NOMO-1 treated with dmso at 0.1 percent for 144 hours (cell line): ENCODE data around the gene FYB1.
A peak's percentile ranks its signal among the peaks of the same experiment; 100 is the strongest.

Source experiments
- DNase-seq: peaks from one replicate; lab custom pipeline; 2025; ENCODE audit not compliant: unreplicated experiment; lab: John Stamatoyannopoulos, UW

Gene FYB1

GRCh38 chr5:39099831-39100230, 119.5 kb downstream of the FYB1 start:
- DNase-seq: no peak

- DNase-seq: no peak
These were observed 126.0 kb downstream of the FYB1 start for GRCh38 chr5:39093352-39093751.

- DNase-seq: no peak
These were observed 126.6 kb downstream of the FYB1 start for GRCh38 chr5:39092581-39093351.

GRCh38 chr5:39091940-39092580, 127.3 kb downstream of the FYB1 start:
- DNase-seq: no peak

GRCh38 chr5:39083968-39084367, 135.4 kb downstream of the FYB1 start:
- DNase-seq: no peak

DNA sequence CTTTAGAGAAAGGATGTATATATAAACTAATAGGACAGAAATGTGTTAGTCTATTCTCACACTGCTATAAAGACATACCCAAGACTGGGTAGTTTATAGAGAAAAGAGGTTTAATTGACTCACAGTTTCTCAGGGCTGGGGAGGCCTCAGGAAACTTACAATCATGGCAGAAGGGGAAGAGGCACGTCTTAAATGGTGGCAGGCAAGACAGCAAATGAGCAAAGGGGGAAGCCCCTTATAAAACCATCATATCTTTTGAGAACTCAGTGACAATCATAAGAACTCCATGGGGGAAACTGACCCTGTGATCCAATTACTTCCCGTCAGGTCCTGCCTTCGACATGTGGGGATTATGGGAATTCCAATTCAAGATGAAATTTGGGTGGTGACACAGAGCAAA, 136.4 kb downstream of the FYB1 start:
- no peak for DNase-seq

DNA sequence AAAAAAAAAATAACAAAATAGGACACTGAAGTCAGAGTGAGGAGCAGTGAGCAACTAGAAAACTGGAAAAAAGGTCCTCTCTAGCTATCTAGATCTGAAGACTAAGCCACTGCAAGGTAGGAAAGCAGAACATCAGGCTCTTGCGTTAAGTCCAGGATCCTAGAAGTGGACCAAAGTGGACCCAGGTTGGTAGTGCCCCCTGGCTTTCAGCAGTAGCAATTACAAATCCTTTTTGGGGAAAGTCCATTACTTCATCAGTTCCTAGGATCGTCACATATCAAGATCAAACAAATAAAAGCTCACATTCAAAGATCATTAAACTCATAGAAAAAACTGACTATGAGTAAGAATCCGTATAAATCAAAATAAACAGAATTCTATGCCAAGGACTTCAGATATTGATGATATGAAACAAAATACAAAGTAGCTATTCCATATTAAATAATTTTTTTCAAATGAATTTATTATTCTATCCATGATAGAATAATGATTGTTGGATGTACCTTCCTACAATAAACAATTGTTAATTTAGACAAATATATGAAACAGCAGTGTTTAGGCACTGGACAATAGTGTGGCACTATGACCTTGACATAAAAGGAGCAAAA, 138.7 kb downstream of the FYB1 start:
- peak; percentile 63 for DNase-seq

DNA sequence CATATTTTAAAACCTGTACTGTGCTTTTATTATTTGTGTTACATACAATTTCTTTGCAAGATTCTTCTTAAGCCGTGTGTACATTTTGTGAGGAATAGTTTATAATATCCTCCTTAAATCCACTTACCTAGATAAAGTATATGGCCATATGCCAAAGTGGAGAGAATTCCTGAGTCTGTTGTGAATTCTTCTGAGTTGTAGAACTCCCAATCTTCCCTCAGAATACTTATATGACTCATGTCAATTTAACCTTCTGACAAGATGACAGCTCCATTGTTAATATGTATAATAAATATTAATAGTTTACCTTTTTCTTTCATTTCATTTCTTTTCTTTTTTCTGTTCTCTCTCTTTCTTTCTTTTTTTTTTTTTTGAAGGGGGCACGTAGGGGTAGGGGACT, 139.2 kb downstream of the FYB1 start:
- no peak for DNase-seq

- no peak for DNase-seq
These were observed 140.2 kb downstream of the FYB1 start for GRCh38 chr5:39079147-39079546.

DNA sequence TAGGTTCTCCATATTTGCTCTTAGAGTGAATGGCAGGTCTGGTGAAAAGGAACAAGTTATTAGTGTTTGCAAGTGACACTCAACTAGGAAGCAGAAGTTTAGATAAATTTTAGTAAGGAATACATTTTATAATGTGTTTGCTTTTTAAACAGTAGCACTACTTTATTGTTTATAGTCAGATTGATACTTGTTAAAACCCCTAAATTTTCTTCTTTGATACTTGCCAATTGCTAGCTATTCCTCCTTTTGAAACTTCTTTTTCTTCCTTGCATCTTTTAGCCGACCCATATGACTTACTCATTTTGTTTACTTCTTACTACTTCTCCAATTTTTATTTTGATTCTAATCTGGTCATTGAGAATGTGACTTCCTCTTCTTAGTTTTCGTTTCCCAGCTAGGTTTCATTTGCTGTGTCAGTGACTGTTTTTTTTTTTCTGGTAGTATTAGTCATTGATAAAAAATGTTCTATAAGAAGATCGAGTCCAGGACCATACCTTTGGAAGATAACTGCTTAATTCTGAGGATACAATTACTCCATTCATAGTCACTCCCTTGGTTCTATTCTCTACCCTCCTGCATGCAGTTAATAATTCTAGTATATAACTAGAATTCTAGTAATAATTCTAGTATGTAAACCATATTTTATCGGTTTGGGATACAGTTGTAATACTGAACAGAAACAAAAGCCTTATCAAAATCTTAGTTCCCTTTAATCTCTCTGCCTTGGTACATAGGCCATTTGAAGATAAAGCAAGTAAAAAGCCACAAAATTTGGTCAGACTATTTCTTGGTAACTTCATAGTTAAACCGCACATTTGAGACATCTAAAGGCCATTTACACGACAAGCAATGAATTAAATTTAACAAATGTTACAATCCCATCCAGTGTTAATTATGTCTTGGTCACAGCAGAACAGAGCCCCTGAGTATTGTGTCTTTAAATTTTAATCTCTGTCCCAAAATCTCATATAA, 142.3 kb downstream of the FYB1 start:
- peak; percentile 90 for DNase-seq

GRCh38 chr5:39076101-39076756, 143.1 kb downstream of the FYB1 start:
- DNase-seq: no peak

GRCh38 chr5:39074017-39074814, 145.1 kb downstream of the FYB1 start, which contains the start of gene RICTOR:
RICTOR (minus strand) TSS chr5:39074399; CDS start chr5:39074377, 22 bp downstream.
- peak; percentile 84 for DNase-seq

GRCh38 chr5:39073767-39074016, 145.7 kb downstream of the FYB1 start:
- DNase-seq: no peak

GRCh38 chr5:39072925-39073766, 146.2 kb downstream of the FYB1 start:
- DNase-seq: peak; percentile 59

DNA sequence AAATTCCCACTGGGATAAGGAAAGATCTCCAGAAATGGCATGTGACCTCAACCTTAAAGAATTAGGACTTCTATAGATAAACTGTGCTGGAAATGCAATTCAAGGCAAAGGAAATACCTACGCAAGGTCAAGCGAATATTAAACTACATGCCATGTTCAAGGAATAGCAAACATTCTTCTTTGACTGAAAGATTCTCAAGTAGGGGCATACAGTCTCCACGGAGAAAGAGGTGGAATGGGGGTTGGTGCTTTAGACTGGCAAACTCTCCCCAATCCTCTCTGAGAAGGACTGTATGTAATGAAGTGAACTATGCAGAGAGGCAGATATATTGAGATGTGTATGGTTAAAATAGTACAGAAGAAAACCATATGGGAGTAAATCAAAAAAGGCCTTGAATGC, 151.3 kb downstream of the FYB1 start:
- no peak for DNase-seq

GRCh38 chr5:39064450-39064849, 154.9 kb downstream of the FYB1 start:
- no peak for DNase-seq

DNA sequence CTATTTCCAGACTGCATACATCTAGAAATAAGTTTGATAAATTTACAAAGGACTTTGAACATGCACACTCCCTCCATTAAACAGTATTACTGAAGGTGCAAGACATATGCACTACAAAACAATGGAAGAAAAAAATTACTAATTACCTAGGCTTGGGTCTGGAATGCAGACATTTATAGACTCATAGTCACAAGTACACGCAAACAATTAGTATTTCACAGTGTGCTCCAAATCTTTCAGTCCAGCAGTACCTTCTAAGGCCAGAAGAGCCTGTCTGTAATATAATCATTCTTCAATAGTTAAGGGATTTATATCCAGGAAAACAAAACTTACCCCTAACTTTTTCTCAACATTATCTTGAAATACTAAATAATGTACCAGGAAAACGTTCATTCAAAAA, 156.3 kb downstream of the FYB1 start:
- DNase-seq: no peak

DNA sequence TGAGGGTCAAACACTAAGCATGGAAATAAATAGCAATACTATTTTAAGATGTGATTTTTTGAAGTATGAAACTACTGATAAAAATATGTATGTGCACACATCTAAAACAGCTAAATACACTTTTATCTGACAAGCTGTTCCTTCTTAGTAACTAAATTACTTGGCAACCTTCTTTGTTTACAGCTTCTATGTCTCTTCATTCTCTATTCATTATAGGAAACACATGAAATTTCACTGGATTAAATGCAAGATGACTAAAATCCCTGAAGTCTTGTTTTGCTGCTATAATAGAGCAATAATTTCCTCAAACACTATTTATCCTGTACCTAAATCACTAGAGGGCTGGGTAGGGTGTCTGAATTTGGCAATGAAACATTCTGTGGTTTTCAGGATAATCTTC, 156.8 kb downstream of the FYB1 start:
- DNase-seq: no peak

DNA sequence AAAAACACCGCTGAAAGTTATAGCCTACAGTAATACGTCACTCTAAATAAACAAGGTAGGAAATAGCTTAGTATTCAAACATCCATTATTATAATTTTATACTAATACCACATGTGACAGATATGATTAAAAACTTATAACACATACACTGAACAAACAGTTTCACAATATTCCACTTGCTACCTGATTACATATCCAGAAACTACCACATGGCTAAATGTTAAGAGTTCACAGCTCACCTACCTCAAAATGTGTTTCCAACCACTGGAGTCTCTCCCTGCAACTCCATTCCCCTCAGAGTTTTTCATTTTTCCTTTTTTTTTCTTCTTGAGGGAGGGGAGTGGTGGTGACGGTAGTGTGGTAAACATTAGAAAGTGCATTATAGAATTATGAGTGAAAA, 157.3 kb downstream of the FYB1 start:
- no peak for DNase-seq
